Erythroblast (primary cell): ENCODE data around the gene ROBO3.

Experiments
- GATA1 ChIP-seq: IDR thresholded peaks from 2 replicates; pipeline ENCODE4 v1.6.1; 2011; ENCODE audit warnings: low read depth, mild to moderate bottlenecking, control low read depth, low read length, moderate library complexity
- POLR2A ChIP-seq: IDR thresholded peaks from 2 replicates; pipeline ENCODE4 v1.6.1; 2011; ENCODE audit warnings: mild to moderate bottlenecking, low read length

- no peak for TF ChIP-seq POLR2A
- no peak for TF ChIP-seq GATA1
Observed at GRCh38 chr11:124863137-124863825, 2.0 kb upstream of the ROBO3 start.
